Hematopoietic multipotent progenitor cell treated with erythropoietin and hydrocortisone succinate and interleukin-3 and kit ligand, for 6 days (in vitro differentiated cells): Measurements from ENCODE around the gene RPS4Y2.

Source experiments
- DNase-seq: peaks from one replicate; pipeline ENCODE4 v3.0.0-alpha.2; 2015

RPS4Y2 gene

GRCh38 chrY:20755808-20756207, at the start of gene RPS4Y2:
RPS4Y2 (plus strand) TSS chrY:20756108; CDS start chrY:20756164, 56 bp downstream.
- no peak for DNase-seq

- DNase-seq, result peak; percentile 4
These were observed 41.5 kb upstream of the RPS4Y2 start for GRCh38 chrY:20714391-20714790.

GRCh38 chrY:20726184-20726907, 29.6 kb upstream of the RPS4Y2 start:
- DNase-seq, result no peak

- DNase-seq, result no peak
These were observed 20.7 kb upstream of the RPS4Y2 start for GRCh38 chrY:20735200-20735599.

GRCh38 chrY:20739806-20740205, 16.1 kb upstream of the RPS4Y2 start:
- peak; percentile 70 for DNase-seq

- peak; percentile 81 for DNase-seq
These were observed 15.3 kb upstream of the RPS4Y2 start for GRCh38 chrY:20740609-20741008.

GRCh38 chrY:20745060-20745459, 10.8 kb upstream of the RPS4Y2 start:
- DNase-seq, result peak; percentile 42

- DNase-seq, result no peak
These were observed 9.0 kb upstream of the RPS4Y2 start for GRCh38 chrY:20746919-20747318.

- peak; percentile 29 for DNase-seq
These were observed 8.0 kb downstream of the RPS4Y2 start for GRCh38 chrY:20763869-20764268.

- no peak for DNase-seq
These were observed 9.2 kb downstream of the RPS4Y2 start for GRCh38 chrY:20765117-20765516.

GRCh38 chrY:20770755-20771154, 14.8 kb downstream of the RPS4Y2 start:
- DNase-seq, result peak; percentile 23

GRCh38 chrY:20776104-20776503, 20.2 kb downstream of the RPS4Y2 start:
- DNase-seq, result no peak

- DNase-seq, result no peak
These were observed 24.3 kb downstream of the RPS4Y2 start for GRCh38 chrY:20780104-20780654.

- DNase-seq, result no peak
These were observed 24.9 kb downstream of the RPS4Y2 start for GRCh38 chrY:20780776-20781175.

GRCh38 chrY:20781408-20781807, 25.5 kb downstream of the RPS4Y2 start:
- peak; percentile 4 for DNase-seq

- DNase-seq, result no peak
These were observed 29.1 kb downstream of the RPS4Y2 start for GRCh38 chrY:20784965-20785364.

GRCh38 chrY:20787076-20787475, 31.2 kb downstream of the RPS4Y2 start:
- DNase-seq, result no peak

GRCh38 chrY:20798351-20799049, 42.6 kb downstream of the RPS4Y2 start:
- DNase-seq, result no peak

- peak; percentile 45 for DNase-seq
These were observed 46.8 kb downstream of the RPS4Y2 start for GRCh38 chrY:20802659-20803058.

- no peak for DNase-seq
These were observed 50.3 kb downstream of the RPS4Y2 start for GRCh38 chrY:20806243-20806642.

- no peak for DNase-seq
These were observed 57.6 kb downstream of the RPS4Y2 start for GRCh38 chrY:20813459-20813858.

- DNase-seq, result no peak
These were observed 58.9 kb downstream of the RPS4Y2 start for GRCh38 chrY:20814794-20815193.

GRCh38 chrY:20817067-20817466, 61.2 kb downstream of the RPS4Y2 start:
- no peak for DNase-seq
